Stimulated activated CD4-positive, alpha-beta T cell treated with anti-CD3 and anti-CD28 coated beads, Interleukin-1b, Interleukin-23, amount 100 ng/mL, for 48 hours (primary cell): ENCODE results near the gene TOB2.
"Not testable (repeated sequence)": the region's sequence is repeated elsewhere in the genome, so short reads cannot be mapped to it uniquely, and the experiment has no call there.

Experiments used
- DNase-seq: peaks from one replicate; pipeline ENCODE4 v3.0.0-alpha.2; 2020

TOB2 gene

GRCh38 chr22:41425660-41426365 lies 20.8 kb downstream of the TOB2 start:
- peak; percentile 52 for DNase-seq

DNA sequence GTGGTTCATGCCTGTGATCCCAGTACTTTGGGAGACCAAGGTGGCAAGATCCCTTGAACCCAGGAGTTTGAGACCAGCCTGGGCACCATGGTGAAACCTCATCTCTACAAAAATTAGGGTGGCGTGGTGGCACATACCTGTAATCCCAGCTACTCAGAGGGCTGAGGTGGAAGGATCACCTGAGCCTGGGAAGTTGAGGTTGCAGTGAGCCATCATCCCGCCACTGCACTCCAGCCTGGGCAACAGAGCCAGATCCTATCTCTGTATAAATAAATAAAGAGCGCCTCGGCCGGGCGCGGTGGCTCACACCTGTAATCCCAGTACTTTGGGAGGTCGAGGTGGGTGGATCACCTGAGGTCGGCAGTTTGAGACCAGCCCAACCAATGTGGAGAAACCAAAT lies 27.9 kb downstream of the TOB2 start:
- no peak for DNase-seq

DNA sequence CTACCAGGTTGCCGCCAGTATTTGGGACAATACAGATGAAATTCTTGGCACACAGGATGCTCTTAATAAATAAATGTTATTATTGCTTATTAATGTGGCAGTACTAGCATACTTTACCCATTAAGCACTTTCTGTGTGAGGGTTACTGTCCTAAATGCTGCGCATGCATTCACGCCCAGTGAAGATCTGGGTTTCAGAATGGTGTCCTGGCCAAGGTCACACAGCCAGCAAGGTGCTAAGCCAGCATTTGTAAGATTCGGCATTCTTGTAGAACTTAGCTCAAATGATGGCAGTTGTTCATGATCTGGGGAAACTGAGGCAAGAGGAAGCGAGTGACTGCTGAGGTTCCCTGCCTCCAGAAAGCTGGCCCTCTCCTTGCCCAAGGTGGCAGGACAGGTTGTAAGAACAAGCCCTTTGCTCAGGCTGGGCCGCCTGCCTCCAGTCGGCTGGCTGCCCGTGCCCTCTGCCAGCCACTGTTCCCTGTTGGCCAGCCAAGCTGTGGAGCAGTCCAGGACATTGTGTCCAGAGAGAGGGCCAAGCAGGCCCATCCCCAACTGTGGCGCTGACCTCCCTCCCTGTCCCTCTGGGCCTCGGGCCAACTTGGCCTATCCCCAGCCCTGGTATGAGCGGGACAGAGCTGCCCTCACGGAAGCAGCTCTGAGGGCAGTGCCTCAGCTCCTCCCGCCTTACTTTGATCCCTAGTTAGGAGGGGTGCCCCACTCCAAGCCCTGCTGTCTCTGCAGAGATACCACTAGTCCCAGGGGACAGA lies 28.8 kb downstream of the TOB2 start:
- DNase-seq, result no peak

- DNase-seq, result no peak
Observed at GRCh38 chr22:41415554-41415953, 31.0 kb downstream of the TOB2 start.

- DNase-seq, result no peak
Observed at GRCh38 chr22:41411021-41411851, 35.4 kb downstream of the TOB2 start.

GRCh38 chr22:41410311-41410751 lies 36.3 kb downstream of the TOB2 start:
- DNase-seq, result no peak

DNA sequence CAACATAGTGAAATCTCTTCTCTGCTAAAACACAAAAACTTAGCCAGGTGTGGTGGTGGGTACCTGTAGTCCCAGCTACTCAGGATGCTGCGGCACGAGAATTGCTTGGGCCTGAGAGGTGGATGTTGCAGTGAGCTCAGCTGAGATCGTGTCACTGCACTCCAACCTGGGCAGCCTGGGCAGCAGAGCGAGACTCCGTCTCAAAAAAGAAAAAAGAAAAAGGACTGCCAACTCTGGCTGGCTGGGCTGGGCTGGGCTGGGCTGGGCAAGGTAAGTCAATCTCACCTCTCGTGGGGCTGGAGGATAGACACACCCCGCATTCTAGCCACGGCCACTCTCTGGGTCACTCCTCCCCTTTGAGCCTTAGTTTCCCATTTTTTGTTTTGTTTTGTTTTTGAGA lies 37.9 kb downstream of the TOB2 start:
- no peak for DNase-seq

GRCh38 chr22:41407433-41407832 lies 39.2 kb downstream of the TOB2 start:
- DNase-seq, result no peak

DNA sequence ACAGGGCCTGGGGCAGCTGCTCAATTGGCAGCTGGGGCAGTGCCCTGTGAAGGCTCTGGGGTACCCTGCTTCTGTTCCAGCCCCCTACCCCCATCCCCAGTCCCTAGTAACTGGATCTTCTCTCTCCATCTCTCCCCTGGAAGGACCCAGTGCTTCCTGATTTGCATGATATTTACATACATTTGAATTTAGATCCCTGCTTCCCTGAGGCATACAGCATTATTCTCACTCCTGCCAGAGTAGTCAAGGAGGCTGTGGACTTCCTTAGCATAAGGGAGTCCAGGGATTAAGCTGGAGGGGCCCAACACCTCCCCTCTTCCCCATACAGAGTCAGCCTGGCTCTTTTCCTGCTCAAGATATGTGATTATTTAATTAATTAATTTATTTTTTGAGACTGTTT lies 40.2 kb downstream of the TOB2 start:
- no peak for DNase-seq

DNA sequence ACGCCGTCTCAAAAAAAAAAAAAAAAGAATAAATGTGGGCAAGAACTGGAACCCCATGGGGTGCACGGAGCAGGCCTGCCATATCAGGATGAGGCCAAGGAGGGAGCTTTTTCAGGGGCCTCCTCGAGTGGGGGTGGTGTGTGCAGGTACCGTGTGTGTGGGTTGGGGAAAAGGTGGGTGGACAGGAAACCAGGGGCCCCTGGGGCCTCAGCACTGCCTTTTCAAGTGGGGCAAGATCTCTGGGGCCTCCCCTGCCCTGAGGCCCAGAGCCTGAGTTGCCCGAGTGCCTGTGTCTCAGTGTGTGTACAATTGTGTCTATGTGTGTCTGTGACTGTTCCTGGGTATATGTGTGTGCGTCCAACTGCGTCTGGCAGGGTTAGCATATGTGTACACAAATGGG lies 41.0 kb downstream of the TOB2 start:
- DNase-seq, result peak; percentile 44

DNA sequence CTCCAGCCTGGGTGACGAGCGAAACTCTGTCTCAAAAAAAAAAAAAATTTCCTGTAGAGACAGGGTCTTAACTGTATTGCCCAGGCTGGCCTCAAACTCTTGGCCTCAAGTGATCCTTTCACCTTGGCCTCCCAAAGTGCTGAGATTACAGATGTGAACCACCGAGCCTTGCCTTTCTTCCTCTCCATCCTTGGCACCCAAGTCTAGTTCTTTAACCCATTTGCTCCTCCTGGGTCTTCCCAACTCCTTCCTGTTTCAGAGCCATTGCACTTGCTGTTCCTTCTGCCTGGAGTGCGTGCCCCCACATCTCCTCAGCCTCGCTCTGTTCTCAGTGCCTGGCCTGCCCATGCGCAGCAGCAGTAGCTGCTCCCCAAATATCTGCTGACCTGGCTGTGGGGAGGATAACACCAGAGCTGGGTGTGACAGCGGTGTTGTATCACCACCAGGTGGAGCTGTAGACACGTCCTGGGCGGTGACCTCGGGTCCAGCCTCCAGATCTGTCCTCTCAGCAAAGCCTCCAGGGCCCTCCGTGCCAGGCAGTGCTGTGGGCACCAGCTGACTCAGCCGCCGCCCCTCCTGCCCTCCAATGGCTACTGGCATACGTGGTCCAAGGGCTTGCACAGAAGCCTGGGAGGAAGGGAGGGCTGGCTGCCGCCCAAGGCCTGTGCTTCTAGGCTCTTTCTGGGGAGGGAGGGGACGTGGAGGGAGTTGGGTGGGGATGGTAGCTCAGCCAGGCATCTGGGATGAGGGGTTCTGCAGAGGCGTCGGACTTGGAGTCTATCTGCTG lies 42.9 kb downstream of the TOB2 start:
- DNase-seq, result peak; percentile 90

- DNase-seq, result not testable (repeated sequence)
Observed at GRCh38 chr22:41402851-41403250, 43.8 kb downstream of the TOB2 start.

DNA sequence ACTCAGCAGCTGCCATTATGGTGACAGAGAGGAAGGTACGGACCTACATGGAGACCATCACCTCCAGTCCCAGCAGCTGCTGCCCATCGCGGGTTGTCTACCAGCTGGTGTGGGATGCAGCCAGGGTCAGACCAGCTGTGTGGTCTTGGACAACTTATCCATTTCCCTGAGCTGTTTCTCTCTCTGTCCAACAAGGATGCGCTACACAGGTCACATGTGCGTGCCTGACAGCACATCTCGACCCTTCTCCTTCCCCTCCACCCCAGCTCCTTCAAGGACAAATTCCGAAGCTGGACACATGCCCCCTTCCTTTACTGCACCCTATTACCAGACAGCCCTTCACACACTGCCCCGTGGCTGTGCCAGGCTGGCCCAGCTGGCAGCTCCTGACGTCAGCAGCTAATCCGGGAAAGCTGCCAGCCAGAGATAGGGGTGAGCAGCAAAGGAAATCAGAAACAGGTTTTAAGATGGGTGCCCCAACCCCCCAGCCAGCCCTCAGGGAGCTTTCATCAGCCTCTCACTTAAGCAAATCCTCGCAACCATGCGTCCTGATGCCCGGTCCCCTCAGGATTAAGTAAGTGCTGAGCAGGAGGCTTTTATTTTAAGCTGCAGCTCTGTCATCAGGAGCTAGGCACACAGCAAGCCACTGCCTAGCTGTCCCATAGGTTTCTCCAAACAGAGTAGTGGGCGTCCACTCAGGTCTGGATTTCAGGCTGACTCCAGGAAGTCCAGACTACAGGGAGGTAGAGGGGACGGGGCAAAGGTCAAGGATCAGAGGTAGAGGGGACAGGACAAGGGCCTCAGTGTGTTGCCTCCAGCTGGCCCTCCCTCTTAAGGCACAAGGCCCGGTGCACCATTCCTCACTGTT lies 44.6 kb downstream of the TOB2 start:
- no peak for DNase-seq

DNA sequence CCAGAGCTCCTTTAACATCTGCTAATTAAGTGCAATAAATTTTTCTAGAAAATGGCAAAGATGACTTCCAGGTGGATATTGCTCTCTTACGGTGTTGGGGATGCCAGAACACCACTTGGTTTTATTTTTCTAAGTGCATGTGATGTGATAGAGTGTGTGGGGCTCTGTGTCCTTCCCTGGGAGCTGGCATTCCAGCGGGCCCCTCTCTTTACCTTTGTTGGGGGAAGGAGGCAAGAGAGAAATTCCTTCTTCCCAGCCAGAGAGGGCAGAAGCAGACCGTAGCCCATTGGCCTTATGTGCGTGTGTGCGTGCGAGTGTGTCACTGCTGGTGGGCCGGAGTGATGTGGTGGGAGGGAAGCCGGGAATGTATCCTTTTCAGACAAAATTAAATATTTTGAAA lies 47.7 kb downstream of the TOB2 start:
- no peak for DNase-seq

- no peak for DNase-seq
Observed at GRCh38 chr22:41397143-41397811, 49.3 kb downstream of the TOB2 start.

DNA sequence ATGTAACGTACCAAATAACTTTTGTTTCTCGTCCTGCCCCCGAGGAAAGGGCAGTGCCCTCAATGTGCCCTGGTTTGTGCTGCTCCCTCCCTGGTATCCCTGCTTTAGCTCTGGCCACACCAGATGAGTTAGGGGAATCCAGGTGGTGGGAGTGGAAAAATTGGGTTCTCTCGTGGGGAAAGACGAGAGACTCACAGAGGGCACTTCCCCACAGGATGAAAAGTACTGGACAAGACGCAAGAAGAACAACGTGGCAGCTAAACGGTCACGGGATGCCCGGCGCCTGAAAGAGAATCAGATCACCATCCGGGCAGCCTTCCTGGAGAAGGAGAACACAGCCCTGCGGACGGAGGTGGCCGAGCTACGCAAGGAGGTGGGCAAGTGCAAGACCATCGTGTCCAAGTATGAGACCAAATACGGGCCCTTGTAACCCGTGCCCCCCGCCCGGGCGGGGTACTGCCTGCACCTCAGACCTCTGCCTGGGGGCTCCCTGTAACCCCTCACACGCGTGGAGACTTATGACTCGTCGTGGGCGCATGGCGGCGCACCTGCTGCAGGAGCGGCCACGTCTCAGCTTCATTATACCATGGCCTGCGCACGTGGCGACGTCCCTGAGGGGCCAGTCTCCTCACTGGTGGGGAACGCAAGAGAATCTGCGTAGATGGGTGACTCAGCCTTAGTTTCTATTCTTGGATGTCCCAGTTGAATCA lies 50.9 kb downstream of the TOB2 start:
- DNase-seq, result no peak

DNA sequence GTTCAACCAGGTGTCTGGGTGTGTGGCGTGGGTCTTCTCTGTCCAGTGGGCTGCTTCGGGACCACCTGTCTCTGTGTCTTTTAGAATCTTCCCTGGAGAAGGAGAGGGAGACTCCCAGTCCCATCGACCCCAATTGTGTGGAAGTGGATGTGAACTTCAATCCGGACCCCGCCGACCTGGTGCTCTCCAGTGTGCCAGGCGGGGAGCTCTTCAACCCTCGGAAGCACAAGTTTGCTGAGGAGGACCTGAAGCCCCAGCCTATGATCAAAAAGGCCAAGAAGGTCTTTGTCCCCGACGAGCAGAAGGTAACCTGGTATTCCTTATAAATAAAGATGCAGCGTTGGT lies 52.6 kb downstream of the TOB2 start:
- no peak for DNase-seq

DNA sequence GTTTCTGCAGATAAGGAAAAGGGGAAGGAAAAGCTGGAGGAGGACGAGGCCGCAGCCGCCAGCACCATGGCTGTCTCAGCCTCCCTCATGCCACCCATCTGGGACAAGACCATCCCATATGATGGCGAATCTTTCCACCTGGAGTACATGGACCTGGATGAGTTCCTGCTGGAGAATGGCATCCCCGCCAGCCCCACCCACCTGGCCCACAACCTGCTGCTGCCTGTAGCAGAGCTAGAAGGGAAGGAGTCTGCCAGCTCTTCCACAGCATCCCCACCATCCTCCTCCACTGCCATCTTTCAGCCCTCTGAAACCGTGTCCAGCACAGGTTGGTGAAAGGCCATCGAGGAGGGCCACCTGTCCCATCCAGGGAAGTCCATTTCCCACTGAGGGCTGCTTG lies 59.3 kb downstream of the TOB2 start:
- DNase-seq, result no peak

GRCh38 chr22:41384128-41384527 lies 62.5 kb downstream of the TOB2 start:
- DNase-seq, result no peak
